Stimulated activated CD4-positive, alpha-beta T cell treated with anti-CD3 and anti-CD28 coated beads, Interleukin-4, amount 100 ng/mL, for 1 hour (primary cell): ENCODE results near the gene SPATS2L.

Source experiments
- DNase-seq: peaks from one replicate; pipeline ENCODE4 v3.0.0-alpha.2; 2020

The SPATS2L gene

DNA sequence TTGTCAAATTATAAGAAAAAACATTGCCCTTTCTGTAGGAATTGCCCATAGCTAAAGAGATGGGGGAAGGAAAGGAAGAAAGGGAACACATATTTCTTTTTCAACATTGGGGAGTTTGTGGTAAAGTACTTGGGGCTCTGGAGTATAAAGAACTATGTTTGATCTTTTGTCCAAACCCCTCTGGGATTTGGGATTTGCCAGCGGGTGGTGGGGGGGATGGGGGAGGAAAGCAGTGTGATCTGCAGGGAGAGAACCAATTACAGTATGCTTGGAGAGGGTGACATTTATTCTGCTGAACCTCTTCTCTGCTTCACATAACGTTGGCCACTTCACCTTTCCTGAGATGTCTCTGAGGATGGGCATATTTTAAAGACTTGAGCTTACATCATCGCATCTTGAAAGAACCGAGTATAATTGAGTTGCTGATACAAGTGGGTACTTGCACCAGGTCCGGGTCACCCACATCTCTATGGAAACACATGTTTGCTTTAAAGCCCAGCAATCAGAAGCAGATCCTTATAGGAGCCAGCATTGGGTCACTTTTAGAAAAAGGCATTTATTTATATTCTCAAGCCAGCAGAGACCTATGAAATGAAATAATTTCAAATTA lies 73.1 kb downstream of the SPATS2L start:
- DNase-seq = no peak

DNA sequence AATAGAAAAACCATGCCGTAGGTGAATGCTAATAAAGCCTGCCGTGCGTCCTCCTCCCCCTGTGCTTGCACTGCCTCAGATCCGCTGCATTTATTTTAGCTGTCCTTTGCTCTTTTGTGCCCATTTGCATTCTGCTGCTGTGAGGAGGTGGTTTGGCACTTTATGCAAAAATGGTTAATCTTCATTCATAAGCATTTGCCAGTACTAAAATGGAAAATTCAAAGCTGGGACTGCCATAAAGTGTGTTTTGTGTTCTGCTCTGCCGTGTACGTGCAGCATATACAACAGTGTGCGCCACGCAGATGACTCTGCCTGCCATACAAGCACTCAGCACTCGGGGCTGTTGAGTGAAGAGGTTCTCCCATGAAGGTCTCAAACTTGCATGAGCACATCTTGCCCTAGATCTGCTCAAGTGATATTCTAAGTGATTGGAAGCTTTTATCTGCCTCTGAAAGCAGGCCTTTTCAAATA lies 73.6 kb downstream of the SPATS2L start:
- no peak for DNase-seq

GRCh38 chr2:200380833-200381542 lies 74.5 kb downstream of the SPATS2L start:
- no peak for DNase-seq

DNA sequence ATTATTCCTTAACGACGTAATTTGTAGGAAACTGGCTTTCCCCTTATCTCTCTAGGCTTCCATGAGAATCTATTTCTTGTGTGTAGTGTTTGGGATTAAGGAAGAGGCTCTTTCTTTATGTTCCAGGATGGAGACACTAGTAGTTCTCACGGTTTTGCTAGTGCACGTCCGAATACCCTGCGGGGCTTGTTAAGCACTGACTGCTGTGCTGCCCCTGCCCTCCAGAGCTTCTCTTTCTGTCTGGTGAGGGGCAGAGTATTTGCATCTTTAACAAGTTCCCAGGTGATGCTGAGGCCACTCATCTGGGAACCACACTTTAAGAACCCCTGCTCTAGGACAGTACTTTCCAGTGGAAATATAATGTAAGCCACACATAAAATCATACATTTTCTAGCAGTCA lies 76.4 kb downstream of the SPATS2L start:
- no peak for DNase-seq

GRCh38 chr2:200383380-200384110 lies 77.1 kb downstream of the SPATS2L start:
- no peak for DNase-seq

- no peak for DNase-seq
Measured at GRCh38 chr2:200385063-200385635, 78.7 kb downstream of the SPATS2L start.

- no peak for DNase-seq
Measured at GRCh38 chr2:200393191-200393590, 86.7 kb downstream of the SPATS2L start.

GRCh38 chr2:200394045-200394444 lies 87.6 kb downstream of the SPATS2L start:
- DNase-seq = no peak

DNA sequence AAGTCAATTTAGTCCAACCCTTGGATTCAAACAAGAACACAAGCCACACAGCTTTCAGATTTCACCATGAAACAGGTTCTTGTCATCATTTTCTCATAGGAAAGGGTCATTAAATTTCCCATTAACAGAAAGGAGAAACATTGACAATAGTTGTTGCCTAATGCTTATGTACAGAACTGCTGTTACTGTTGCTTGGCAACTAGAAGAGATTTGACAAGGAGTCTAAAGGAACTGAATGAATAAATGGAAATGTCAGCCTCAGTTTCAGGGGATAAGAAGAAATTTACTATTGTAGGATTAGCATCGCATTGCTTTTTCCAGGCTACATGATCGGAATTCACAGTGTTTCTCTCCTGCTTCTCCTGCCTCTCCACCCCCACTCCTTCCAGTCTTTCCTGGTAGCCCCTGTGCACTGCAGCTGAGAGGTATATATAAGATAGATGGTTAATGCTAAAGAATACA lies 90.3 kb downstream of the SPATS2L start:
- DNase-seq = no peak

DNA sequence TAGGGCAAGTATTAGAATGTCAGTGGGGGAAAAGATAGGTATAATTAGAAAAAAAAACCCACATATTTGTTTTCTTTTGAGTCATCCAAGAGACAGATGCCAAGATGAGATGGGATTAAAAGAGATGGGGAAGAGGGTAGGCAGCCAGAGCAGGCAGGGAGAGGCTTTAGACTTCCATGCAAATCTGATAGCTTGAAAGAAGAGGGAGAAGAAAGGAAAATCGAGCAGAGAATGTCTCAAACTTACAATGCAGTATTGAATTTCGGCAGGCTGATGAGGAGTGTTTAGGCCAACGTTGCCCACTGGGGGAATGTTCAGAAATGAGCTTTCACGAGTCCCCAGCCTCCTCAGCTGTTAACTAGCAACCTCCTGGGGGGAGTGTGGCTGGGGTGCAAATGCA lies 91.3 kb downstream of the SPATS2L start:
- DNase-seq = no peak

DNA sequence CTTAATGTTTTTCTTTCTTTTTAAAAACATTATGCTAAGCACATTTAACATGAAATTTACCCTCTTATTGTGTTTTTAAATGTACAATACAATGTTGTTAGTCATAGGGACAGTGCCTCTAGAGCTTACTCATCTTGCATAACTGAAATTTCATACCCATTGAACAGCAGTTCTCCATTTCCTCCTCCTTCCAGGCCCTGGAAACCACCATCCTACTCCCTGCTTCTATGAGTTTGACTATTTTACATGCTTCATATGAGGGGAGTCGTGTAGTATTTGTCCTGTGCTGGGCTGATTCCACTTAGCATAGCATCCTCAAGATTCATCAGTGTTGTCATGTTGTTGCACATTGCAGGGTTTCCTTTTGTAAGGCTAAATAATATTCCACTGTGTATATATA lies 92.6 kb downstream of the SPATS2L start:
- DNase-seq = no peak

DNA sequence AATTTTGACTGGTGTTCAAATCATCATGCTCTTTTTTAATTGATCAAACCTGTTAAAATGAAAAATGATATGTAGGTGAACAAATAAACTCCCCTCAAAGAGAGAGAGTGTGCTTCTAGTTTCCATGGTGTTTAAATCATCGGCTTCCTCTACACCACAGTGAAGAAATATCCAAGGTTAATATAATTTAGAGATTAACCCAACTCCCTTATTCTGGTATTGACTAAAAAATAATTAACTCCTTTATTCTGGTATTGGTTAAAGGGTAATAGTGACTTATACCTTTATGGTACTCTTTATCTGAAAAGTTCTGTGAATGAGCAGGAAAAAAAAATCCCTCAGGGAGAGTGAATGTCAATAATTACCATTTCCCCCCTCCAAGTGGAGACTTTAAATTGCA lies 93.1 kb downstream of the SPATS2L start:
- DNase-seq = no peak

GRCh38 chr2:200403814-200404213 lies 97.3 kb downstream of the SPATS2L start:
- DNase-seq = no peak

- DNase-seq = no peak
Measured at GRCh38 chr2:200404615-200405014, 98.1 kb downstream of the SPATS2L start.

DNA sequence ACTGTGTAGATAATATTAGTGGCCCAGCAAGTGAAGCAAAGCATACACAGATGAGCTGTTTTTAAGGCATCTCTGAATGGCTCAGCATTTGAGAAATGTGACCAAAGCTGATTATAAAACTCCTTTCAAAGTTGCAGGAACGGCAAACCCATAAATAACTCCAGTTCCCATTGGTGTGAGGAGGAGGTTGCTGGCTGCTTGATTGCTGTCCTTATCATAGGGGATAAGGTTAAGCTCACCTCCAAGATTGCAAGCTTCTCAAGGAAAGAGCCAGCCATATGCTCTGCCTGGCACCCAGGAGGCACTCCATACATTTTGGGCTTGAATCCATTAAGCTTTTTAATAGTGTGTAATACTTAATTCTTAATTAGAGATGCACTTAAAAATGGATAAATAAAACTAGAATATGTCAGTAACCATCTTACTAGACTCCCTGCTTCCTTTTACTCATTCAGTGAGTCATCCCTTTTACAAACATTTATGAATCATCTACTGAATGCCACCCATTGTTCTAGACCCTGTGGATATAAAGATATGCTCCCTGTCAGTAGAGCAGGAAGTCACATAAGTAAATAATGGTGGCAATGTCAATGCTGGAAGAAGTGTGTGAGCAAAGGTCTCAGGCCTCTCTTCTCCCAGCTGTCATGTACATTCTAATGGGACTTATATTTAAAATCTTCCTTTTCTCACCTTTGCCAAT lies 99.3 kb downstream of the SPATS2L start:
- DNase-seq = no peak

- DNase-seq = no peak
Measured at GRCh38 chr2:200406379-200406778, 99.9 kb downstream of the SPATS2L start.

- DNase-seq = no peak
Measured at GRCh38 chr2:200408428-200409316, 102.2 kb downstream of the SPATS2L start.

- no peak for DNase-seq
Measured at GRCh38 chr2:200411831-200412230, 105.3 kb downstream of the SPATS2L start.

DNA sequence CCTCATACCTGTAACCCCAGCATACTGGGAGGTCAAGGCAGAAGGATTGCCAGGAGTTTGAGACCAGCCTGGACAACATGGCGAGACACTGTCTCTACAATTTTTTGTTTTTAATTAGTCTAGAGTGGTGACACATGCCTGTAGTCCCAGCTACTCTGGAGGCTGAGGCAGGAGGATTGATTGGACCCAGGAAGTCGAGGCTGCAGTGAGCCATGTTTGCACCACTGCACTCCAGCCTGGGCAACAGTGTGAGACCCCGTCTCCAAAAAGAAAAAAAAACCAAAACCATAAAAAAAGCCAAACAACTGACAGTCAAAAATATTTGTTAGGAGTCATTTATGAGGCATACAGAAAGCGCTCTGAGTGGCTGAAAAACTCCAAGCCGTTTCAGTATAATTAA lies 107.9 kb downstream of the SPATS2L start:
- DNase-seq = no peak

DNA sequence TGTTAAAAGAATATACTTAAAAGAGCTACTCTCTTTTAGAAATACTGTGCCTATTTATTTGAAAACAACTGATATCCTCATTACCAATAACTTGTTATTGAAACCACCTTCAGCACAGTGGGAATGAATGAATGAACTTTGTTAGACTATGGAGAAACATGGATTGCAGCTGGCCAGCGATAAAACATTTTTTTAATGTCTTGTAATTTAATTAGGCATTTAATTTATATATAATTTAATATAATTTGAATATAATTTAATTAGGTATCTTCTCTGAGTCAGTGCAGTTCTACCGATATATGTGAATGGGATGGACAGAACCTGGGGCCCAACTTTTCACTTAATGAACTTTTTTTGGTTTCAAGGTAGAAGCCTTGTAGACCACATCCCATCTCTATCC lies 109.0 kb downstream of the SPATS2L start:
- no peak for DNase-seq

- no peak for DNase-seq
Measured at GRCh38 chr2:200416878-200417277, 110.4 kb downstream of the SPATS2L start.

DNA sequence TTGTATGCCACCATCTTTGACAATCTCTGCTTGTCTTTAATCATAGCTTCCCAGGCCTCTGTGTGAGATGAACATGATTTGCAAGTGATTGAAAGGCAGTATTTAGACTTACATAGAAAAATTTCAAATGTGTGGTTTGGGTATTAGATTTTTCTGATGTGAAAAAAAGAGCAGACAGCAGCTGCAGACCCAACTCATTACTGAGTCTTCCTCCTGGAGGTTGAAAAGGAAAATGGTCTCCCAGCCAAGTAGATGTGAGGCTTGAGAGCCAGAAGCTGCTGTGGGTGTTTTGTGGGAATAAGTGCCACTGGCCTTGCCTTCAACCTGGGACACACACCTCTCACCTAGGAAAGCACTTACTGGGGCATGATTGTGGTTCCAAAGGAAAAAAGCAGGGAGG lies 110.9 kb downstream of the SPATS2L start:
- DNase-seq = no peak
